Measurements from ENCODE around the gene PLEK. TPM values are rescaled to one million over a fixed set of nuclear protein-coding genes. Genes with fewer than 3 reads are reported as not detected.

Gene PLEK
- total and polyA plus RNA-seq, 2 donors (not counting 1 experiment from before 2014, with no cell fraction given), result 39.9 to 78.3 TPM

GRCh38 chr2:68441179-68441993 is 76.3 kb downstream of the PLEK start:
- ATAC-seq (ENCODE audit: low read depth) (peak; percentile 98), DNase-seq (peak; percentile 97)
- POLR2A ChIA-PET, result interaction anchor here (0.9 to 1.6 kb wide), 5 partner anchors 10 to 79 kb away, joined by 3 to 4 read pairs (median 3); no protein-coding TSS in a partner anchor
- H3K27ac ChIP-seq (ENCODE audit: low read length in 2 of 2), result peak overlapping the region; percentile 75 to 90
- intact Hi-C loops (cut with micrococcal nuclease), result loop anchor here (1.0 to 5.0 kb wide), 9 partner anchors 17 to 319 kb away; no protein-coding TSS in a partner anchor
- H2AFZ ChIP-seq (ENCODE audit: insufficient read depth, low read depth, low read length, poor library complexity, severe bottlenecking), result peak overlapping the region; percentile 49
- TF ChIP-seq EZH2 (IDR thresholded peaks at IDR 0.05; ENCODE audit: borderline replicate concordance, insufficient read depth, low read depth, low read length, poor library complexity, severe bottlenecking) (no peak), CTCF (IDR thresholded peaks at IDR 0.05) (peak; percentile 97)
- Mint-ChIP-seq H3K9me3 (ENCODE audit: insufficient read depth) (no peaks in the 10 kb centered on the region), H3K27ac (peak overlapping the region; percentile 95), H3K4me3 (peak overlapping the region; percentile 77), H3K27me3 (no peaks in the 10 kb centered on the region), H3K4me1 (peaks cover 46% of the 10 kb centered on the region)
- H3K4me2 ChIP-seq (replicated peaks; ENCODE audit: low read depth, low read length, poor library complexity, severe bottlenecking), result peak overlapping the region; percentile 69
- 0% methylated on average over 3 of the region's 6 CpGs for WGBS (ENCODE audit: insufficient coverage)
- H3K4me3 ChIP-seq (ENCODE audit: control extremely low read depth in 1 of 5, extremely low read depth in 1 of 5, insufficient read depth in 1 of 5, low read depth in 2 of 5, low read length in 4 of 5), result peak overlapping the region in 1 of 5 experiments; percentile 45
- no peaks in the 10 kb centered on the region for H3K36me3 ChIP-seq (replicated peaks in 1 of 2; ENCODE audit: control extremely low read depth in 1 of 2, control insufficient read depth in 1 of 2, extremely low read depth in 1 of 2, insufficient read depth in 2 of 2, low read length in 1 of 2)
- CTCF ChIA-PET, result interaction anchor here (0.5 to 7.3 kb wide), 52 partner anchors 9 to 466 kb away, joined by 3 to 163 read pairs (median 5); partner anchors contain the start of genes APLF, CNRIP1, PLEK and PPP3R1
- no peaks in the 10 kb centered on the region for H4K20me1 ChIP-seq (ENCODE audit: control insufficient read depth, insufficient read depth, low read length, poor library complexity, severe bottlenecking)
- H3K9me3 ChIP-seq (ENCODE audit: control extremely low read depth in 1 of 3, control insufficient read depth in 2 of 3, insufficient read depth in 1 of 3, low read length in 2 of 3), result no peaks in the 10 kb centered on the region
- no peaks in the 10 kb centered on the region for H3K27me3 ChIP-seq (replicated peaks in 1 of 4; ENCODE audit: control extremely low read depth in 1 of 4, control insufficient read depth in 3 of 4, insufficient read depth in 4 of 4, low read length in 3 of 4)
- peaks cover 5% of the 10 kb centered on the region for H3K79me2 ChIP-seq (ENCODE audit: control insufficient read depth, insufficient read depth, low read length)
- H3K4me1 ChIP-seq (ENCODE audit: control insufficient read depth in 2 of 2, insufficient read depth in 2 of 2, low read length in 2 of 2), result peaks cover 33 to 39% of the 10 kb centered on the region in 2 donors
- peak overlapping the region; percentile 23 for H3K9ac ChIP-seq (ENCODE audit: low read length)

GRCh38 chr2:68441994-68442322 is 76.9 kb downstream of the PLEK start:
- ATAC-seq (ENCODE audit: low read depth) (no peak), DNase-seq (no peak)
- H4K20me1 ChIP-seq (ENCODE audit: control insufficient read depth, insufficient read depth, low read length, poor library complexity, severe bottlenecking), result no peaks in the 10 kb centered on the region
- TF ChIP-seq CTCF (IDR thresholded peaks at IDR 0.05), result peak; percentile 61
- no peak for TF ChIP-seq EZH2 (IDR thresholded peaks at IDR 0.05; ENCODE audit: borderline replicate concordance, insufficient read depth, low read depth, low read length, poor library complexity, severe bottlenecking)
- H3K27ac ChIP-seq (ENCODE audit: low read length in 2 of 2), result no peak overlapping the region
- H3K27me3 Mint-ChIP-seq, result no peaks in the 10 kb centered on the region
- H2AFZ ChIP-seq (ENCODE audit: insufficient read depth, low read depth, low read length, poor library complexity, severe bottlenecking), result peak overlapping the region; percentile 29
- H3K36me3 ChIP-seq (replicated peaks in 1 of 2; ENCODE audit: control extremely low read depth in 1 of 2, control insufficient read depth in 1 of 2, extremely low read depth in 1 of 2, insufficient read depth in 2 of 2, low read length in 1 of 2), result no peaks in the 10 kb centered on the region
- H3K79me2 ChIP-seq (ENCODE audit: control insufficient read depth, insufficient read depth, low read length), result peaks cover 5% of the 10 kb centered on the region
- H3K9ac ChIP-seq (ENCODE audit: low read length), result no peak overlapping the region
- no peak overlapping the region for H3K4me3 Mint-ChIP-seq
- H3K27ac Mint-ChIP-seq, result no peak overlapping the region
- H3K9me3 Mint-ChIP-seq (ENCODE audit: insufficient read depth), result no peaks in the 10 kb centered on the region
- ChIA-PET CTCF (interaction anchor here (0.6 to 7.3 kb wide), 47 partner anchors 10 to 416 kb away, joined by 3 to 163 read pairs (median 5); partner anchors contain the start of genes CNRIP1, PLEK and PPP3R1), POLR2A (interaction anchor here (1.2 to 1.4 kb wide), 2 partner anchors 56 to 79 kb away, joined by 3 to 4 read pairs; no protein-coding TSS in a partner anchor)
- no peak overlapping the region for H3K4me2 ChIP-seq (replicated peaks; ENCODE audit: low read depth, low read length, poor library complexity, severe bottlenecking)
- peaks cover 40% of the 10 kb centered on the region for H3K4me1 Mint-ChIP-seq
- no peaks in the 10 kb centered on the region for H3K27me3 ChIP-seq (replicated peaks in 1 of 4; ENCODE audit: control extremely low read depth in 1 of 4, control insufficient read depth in 3 of 4, insufficient read depth in 4 of 4, low read length in 3 of 4)
- WGBS (ENCODE audit: insufficient coverage), result no CpG with 5 or more reads among the region's 2 CpGs
- H3K9me3 ChIP-seq (ENCODE audit: control extremely low read depth in 1 of 3, control insufficient read depth in 2 of 3, insufficient read depth in 1 of 3, low read length in 2 of 3), result peaks cover 0 to under 1% (median 0%) of the 10 kb centered on the region in 3 donors
- peaks cover 27 to 33% of the 10 kb centered on the region in 2 donors for H3K4me1 ChIP-seq (ENCODE audit: control insufficient read depth in 2 of 2, insufficient read depth in 2 of 2, low read length in 2 of 2)
- intact Hi-C loops (cut with micrococcal nuclease), result loop anchor here (1.0 to 5.0 kb wide), 9 partner anchors 18 to 320 kb away; no protein-coding TSS in a partner anchor
- no peak overlapping the region for H3K4me3 ChIP-seq (ENCODE audit: control extremely low read depth in 1 of 5, extremely low read depth in 1 of 5, insufficient read depth in 1 of 5, low read depth in 2 of 5, low read length in 4 of 5)
